HepG2 (cell line): ENCODE data around the gene ATP10A. TPM values are rescaled to one million over a fixed set of nuclear protein-coding genes. Genes with fewer than 3 reads are reported as not detected.

Source experiments
- ATAC-seq: fragments of 200-7000 bp; cut with Tn5 transposase; 3 replicates; pipeline ENCODE4 v1.9.1; 2020; ENCODE audit warnings: mild to moderate bottlenecking, moderate library complexity
- BruUV-seq: library from RNA; stranded (reverse); fragments of 400-500 nt; replicated peaks from 2 replicates; lab custom pipeline; 2021; lab: Mats Ljungman, UMichigan
- CTCF ChIA-PET: fragments of 300-600 bp; formaldehyde crosslinking; extraction: SDS; loops from one replicate; lab custom pipeline; 2021; ENCODE audit warnings: low total read pairs, inconsistent platforms, low intra/inter-chr PET ratio; lab: Yijun Ruan, JAX
- POLR2A ChIA-PET: fragments of 350-600 bp; sonication (Branson Sonifier 250); formaldehyde crosslinking; loops from one replicate; lab custom pipeline; 2020; ENCODE audit warnings: antibody characterized with exemption, inconsistent platforms; lab: Yijun Ruan, JAX
- DNase-seq: peaks from one replicate; pipeline ENCODE4 v3.0.0-alpha.2; 2015; ENCODE audit warnings: low spot score
- FAIRE-seq: peaks from 3 replicates; lab custom pipeline; 2011; peaks lifted over from hg19 to GRCh38; lab: Jason Lieb, UNC
- H2AFZ ChIP-seq: one replicate; pipeline ENCODE4 v1.6.1; 2011; ENCODE audit warnings: low read length, inconsistent platforms
- H3K27ac ChIP-seq: fragments of 300-600 bp; 3 replicates; pipeline ENCODE4 v1.8.0; 2011; ENCODE audit warnings: mixed run types, mild to moderate bottlenecking, mixed read lengths, low read length, inconsistent platforms; ENCODE audit not compliant: insufficient read depth; ENCODE audit errors: extremely low read length
- H3K27me3 ChIP-seq, 2 experiments: fragments of 200-600 bp in 1 of 2; 2 replicates in 1 of 2; 3 replicates in 1 of 2; pipeline versions ENCODE4 v1.6.0 to v1.8.0; 2011; ENCODE audit warnings: low read length in 2 of 2, mild to moderate bottlenecking in 2 of 2, moderate library complexity in 2 of 2, inconsistent platforms in 1 of 2; ENCODE audit not compliant: insufficient read depth in 2 of 2, control insufficient read depth in 1 of 2
- H3K36me3 ChIP-seq, 2 experiments: fragments of 200-600 bp in 1 of 2; replicated peaks in 1 of 2; 2 replicates in 1 of 2; 3 replicates in 1 of 2; pipeline versions ENCODE4 v1.5.1 to v1.8.0; 2011; ENCODE audit warnings: low read length in 2 of 2, inconsistent platforms in 1 of 2; ENCODE audit not compliant: insufficient read depth in 2 of 2, control insufficient read depth in 1 of 2
- H3K4me1 ChIP-seq: 2 replicates; pipeline ENCODE4 v1.5.1; 2012; ENCODE audit warnings: low read length, inconsistent platforms; ENCODE audit not compliant: insufficient read depth
- H3K4me2 ChIP-seq: 2 replicates; pipeline ENCODE4 v1.6.0; 2011; ENCODE audit warnings: low read depth, low read length, inconsistent platforms
- H3K4me3 ChIP-seq, 3 experiments: fragments of 200-600 bp in 1 of 3; sonication (generic), shearing (Covaris generic) in 1 of 3; replicated peaks in 1 of 3; 2 replicates each; pipeline ENCODE4 v1.5.1; 2011 to 2016; ENCODE audit warnings: low read length in 3 of 3, inconsistent platforms in 2 of 3, low read depth in 2 of 3, mild to moderate bottlenecking in 2 of 3, control low read depth in 1 of 3, mixed read lengths in 1 of 3; ENCODE audit not compliant: insufficient read depth in 1 of 3
- H3K79me2 ChIP-seq: one replicate; pipeline ENCODE4 v1.6.1; 2011; ENCODE audit warnings: low read length, inconsistent platforms; ENCODE audit not compliant: insufficient read depth
- H3K9ac ChIP-seq: 2 replicates; pipeline ENCODE4 v1.6.0; 2011; ENCODE audit warnings: mild to moderate bottlenecking, low read depth, low read length, inconsistent platforms; ENCODE audit not compliant: insufficient read depth
- H3K9me3 ChIP-seq: 2 replicates; pipeline ENCODE4 v1.5.1; 2012; ENCODE audit warnings: mild to moderate bottlenecking, low read length
- H4K20me1 ChIP-seq: 2 replicates; pipeline ENCODE4 v1.6.0; 2011; ENCODE audit warnings: inconsistent platforms, mild to moderate bottlenecking, low read length, moderate library complexity; ENCODE audit not compliant: insufficient read depth
- FOXO4 ChIP-seq: sonication (generic); formaldehyde crosslinking; conservative IDR thresholded peaks from 2 replicates; pipeline ENCODE4 v1.8.1; 2023; ENCODE audit warnings: missing genetic modification reagents
- HES4 ChIP-seq: sonication (generic); formaldehyde crosslinking; IDR thresholded peaks from 2 replicates; pipeline ENCODE4 v1.9.0; 2021; ENCODE audit warnings: mild to moderate bottlenecking, missing genetic modification reagents, borderline replicate concordance
- REST ChIP-seq, 2 experiments: IDR thresholded peaks; 2 replicates each; pipeline ENCODE4 v1.6.1; 2011 to 2012; ENCODE audit warnings: low read length in 2 of 2, borderline replicate concordance in 1 of 2, low read depth in 1 of 2, mild to moderate bottlenecking in 1 of 2, moderate library complexity in 1 of 2
- SIX1 ChIP-seq: sonication (generic); formaldehyde crosslinking; IDR thresholded peaks from 2 replicates; pipeline ENCODE4 v1.4.0; 2020; ENCODE audit warnings: missing genetic modification reagents, borderline replicate concordance
- STAT6 ChIP-seq: sonication (generic); formaldehyde crosslinking; IDR thresholded peaks from 2 replicates; pipeline ENCODE4 v1.4.0; 2020; ENCODE audit warnings: missing genetic modification reagents, mild to moderate bottlenecking, borderline replicate concordance
- TRIM22 ChIP-seq: fragments of 450-650 bp; IDR thresholded peaks from 2 replicates; pipeline ENCODE4 v1.6.1; 2017
- ZNF276 ChIP-seq: sonication (generic); formaldehyde crosslinking; IDR thresholded peaks from 2 replicates; pipeline ENCODE4 v1.4.0; 2020; ENCODE audit warnings: mild to moderate bottlenecking, low read depth, missing genetic modification reagents
- WGBS: methylation state at CpG from one replicate; pipeline ENCODE4 v1.1.6; 2017; ENCODE audit warnings: low lambda C conversion rate; 5-methylcytosine and 5-hydroxymethylcytosine counted together
- in situ Hi-C: cut with HindIII; loops from 2 replicates; pipeline ENCODE4 v1.10.0; 2017; ENCODE audit warnings: low pct_unique_long_range_greater_than_20kb; ENCODE audit not compliant: extremely low pct_ligation_motif_present
- intact Hi-C: fragments of 100-400 bp; cut with micrococcal nuclease; formaldehyde crosslinking; loops from one replicate; pipeline ENCODE4 v1.10.0; 2022; ENCODE audit not compliant: unreplicated experiment
- polyA plus RNA-seq, 8 experiments: library from polyadenylated mRNA; depleted of rRNA in 3 of 8; stranded (reverse) in 7 of 8; unstranded in 1 of 8; fragments of >200 nt; fragmentation: Illumina TruSeq in 4 of 8; extraction: Trizol in 4 of 8; gene quantifications; 2 replicates each; pipeline versions ENCODE4 v1.2.1 to v1.2.3, GENCODE V29; 2011 to 2016; ENCODE audit warnings: low read depth in 4 of 8, missing spikeins in 1 of 8, mixed read lengths in 1 of 8; ENCODE audit not compliant: insufficient read depth in 1 of 8
- total RNA-seq, 5 experiments: library from RNA; depleted of rRNA; stranded (reverse); fragments of >200 nt; fragmentation: Illumina TruSeq; extraction: Trizol; gene quantifications; 2 replicates each; pipeline ENCODE4 v1.2.3, GENCODE V29; 2016; ENCODE audit warnings: low read depth in 1 of 5
- TF ChIP-seq, protein P1 (sequence below): sonication (generic); formaldehyde crosslinking; IDR thresholded peaks from 2 replicates; pipeline ENCODE4 v1.4.0; 2020; ENCODE audit warnings: missing genetic modification reagents, low read depth, mild to moderate bottlenecking, borderline replicate concordance

The ATP10A gene
- total and polyA plus RNA-seq, 2 of the 13 experiments (the other 11 are each of a cell fraction or from before 2014, with no cell fraction given): 0.58 to 4.2 TPM

DNA sequence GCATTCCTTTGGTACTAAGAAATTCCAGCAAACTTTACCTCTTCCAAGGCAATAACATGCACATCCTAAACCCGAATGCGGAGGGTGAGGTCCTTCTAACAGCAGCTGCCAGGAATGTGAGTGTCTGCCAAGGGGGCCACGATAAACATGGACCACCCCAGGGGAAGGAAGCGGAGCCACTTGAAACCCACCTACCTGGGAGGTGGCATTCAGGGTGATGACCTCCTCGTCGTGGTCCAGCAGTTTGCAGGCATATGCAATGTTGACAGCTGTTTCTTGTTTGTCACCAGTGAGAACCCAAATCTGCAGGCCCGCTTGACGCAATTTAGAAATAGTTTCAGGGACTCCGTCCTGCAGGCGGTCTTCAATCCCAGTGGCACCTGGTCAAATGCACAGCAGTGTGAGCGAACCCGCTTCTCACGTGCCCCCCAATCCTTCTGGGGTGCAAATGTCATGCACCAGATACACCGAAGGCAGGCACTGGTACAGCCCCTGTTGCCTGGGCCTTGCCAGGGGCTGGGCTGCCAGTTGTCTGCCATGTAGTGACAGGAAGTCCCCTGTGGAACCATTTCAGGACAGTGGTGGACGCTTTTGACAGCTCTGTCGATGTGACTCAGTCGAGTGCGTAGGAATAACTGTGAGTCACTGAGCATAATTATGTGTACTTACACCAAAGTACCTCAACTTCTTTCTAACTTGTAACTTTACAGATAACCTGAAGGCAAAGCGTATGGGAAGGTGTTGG is 161.2 kb downstream of the ATP10A start (continued):
- TF ChIP-seq ZNF276: no peak
- no peak for TF ChIP-seq SIX1 (CRISPR knock-in tag)
- no peak for TF ChIP-seq REST (IDR thresholded peaks at IDR 0.05; ENCODE audit: borderline replicate concordance in 1 of 2, low read depth in 1 of 2, low read length in 2 of 2)
- TF ChIP-seq, protein P1, sequence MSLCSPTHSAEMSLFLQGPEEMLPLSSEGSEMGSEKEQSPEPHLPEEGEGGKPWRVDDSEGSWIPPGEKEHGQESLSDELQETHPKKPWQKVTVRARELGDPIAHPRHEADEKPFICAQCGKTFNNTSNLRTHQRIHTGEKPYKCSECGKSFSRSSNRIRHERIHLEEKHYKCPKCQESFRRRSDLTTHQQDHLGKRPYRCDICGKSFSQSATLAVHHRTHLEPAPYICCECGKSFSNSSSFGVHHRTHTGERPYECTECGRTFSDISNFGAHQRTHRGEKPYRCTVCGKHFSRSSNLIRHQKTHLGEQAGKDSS: no peak

- Histone ChIP-seq H3K4me3 (no peak overlapping the region), H3K4me2 (no peak overlapping the region), H3K79me2 (no peaks in the 10 kb centered on the region), H4K20me1 (no peaks in the 10 kb centered on the region), H3K36me3 (no peaks in the 10 kb centered on the region), H2AFZ (no peak overlapping the region), H3K27me3 (no peaks in the 10 kb centered on the region), H3K4me1 (no peaks in the 10 kb centered on the region), H3K27ac (no peak overlapping the region), H3K9ac (no peak overlapping the region), H3K9me3 (no peaks in the 10 kb centered on the region)
- ATAC-seq: no peak
- no peak for FAIRE-seq
- ChIA-PET CTCF (no interaction called here), POLR2A (no interaction called here)
- in situ Hi-C loops (no loop called here), intact Hi-C loops (loop anchor here (5.0 kb wide), 1 partner anchor 424 kb away; no protein-coding TSS in a partner anchor)
- DNase-seq: no peak
- BruUV-seq: no TSS peak
- 23% methylated on average over 6 of the region's 7 CpGs for WGBS
- TF ChIP-seq HES4 (CRISPR knock-in tag) (no peak), FOXO4 (CRISPR knock-in tag) (no peak), STAT6 (CRISPR knock-in tag) (no peak), TRIM22 (no peak)
These were observed 162.2 kb downstream of the ATP10A start for GRCh38 chr15:25700916-25701315.
